DOHH2 (cell line): ENCODE results near the gene TCF19.

Experiments used
- CTCF ChIP-seq: fragments of 200-600 bp; sonication (generic); IDR thresholded peaks from one replicate; pipeline ENCODE4 v1.5.1; 2014; ENCODE audit warnings: antibody characterized with exemption, mild to moderate bottlenecking, low read depth, low read length; ENCODE audit not compliant: poor library complexity, severe bottlenecking
- EZH2phosphoT487 ChIP-seq: fragments of 200-600 bp; sonication (generic); IDR thresholded peaks from 2 replicates; pipeline ENCODE4 v1.6.1; 2017; ENCODE audit warnings: borderline replicate concordance, mild to moderate bottlenecking, antibody characterized with exemption, low read length, moderate library complexity, mixed read lengths

- TF ChIP-seq CTCF (no peak), EZH2phosphoT487 (no peak)
Observed at GRCh38 chr6:31115941-31116560, 42.3 kb upstream of the TCF19 start.
